NCI-H460 (cell line): ENCODE measurements around the gene C4orf50. TPM values are rescaled to one million over a fixed set of nuclear protein-coding genes. Genes with fewer than 3 reads are reported as not detected.
A peak's percentile ranks its signal among the peaks of the same experiment; 100 is the strongest.

Experiments
- DNase-seq: peaks from one replicate; pipeline ENCODE4 v3.0.0-alpha.2; 2016; ENCODE audit warnings: low read depth; ENCODE audit errors: extremely low read depth
- total RNA-seq: library from RNA; depleted of rRNA; stranded (reverse); fragments of >200 nt; shearing (Covaris generic); gene quantifications from 2 replicates; pipeline ENCODE4 v1.2.3, GENCODE V29; 2014

Gene C4orf50
- total RNA-seq, 1 experiment from 2014 or later = not detected

DNA sequence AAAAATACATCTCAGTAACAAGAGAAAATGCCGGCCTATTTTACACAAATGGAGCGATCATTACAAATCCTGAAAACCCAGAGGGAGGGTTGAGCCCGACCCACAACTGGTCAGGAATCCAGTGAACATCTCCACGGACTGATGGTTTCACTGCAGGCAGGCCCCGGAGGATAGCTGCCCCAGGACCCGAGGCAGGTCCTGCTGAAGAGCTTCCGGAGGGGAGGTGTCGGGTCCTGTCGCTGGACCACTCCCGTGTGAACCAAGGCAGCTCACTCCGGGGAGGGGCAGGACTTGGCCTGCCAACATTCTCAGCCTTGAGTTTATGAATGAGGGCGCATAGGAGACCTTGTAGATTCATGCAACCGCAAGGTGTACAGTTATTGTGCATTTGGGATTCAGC is 120.6 kb downstream of the C4orf50 start:
- DNase-seq = no peak

DNA sequence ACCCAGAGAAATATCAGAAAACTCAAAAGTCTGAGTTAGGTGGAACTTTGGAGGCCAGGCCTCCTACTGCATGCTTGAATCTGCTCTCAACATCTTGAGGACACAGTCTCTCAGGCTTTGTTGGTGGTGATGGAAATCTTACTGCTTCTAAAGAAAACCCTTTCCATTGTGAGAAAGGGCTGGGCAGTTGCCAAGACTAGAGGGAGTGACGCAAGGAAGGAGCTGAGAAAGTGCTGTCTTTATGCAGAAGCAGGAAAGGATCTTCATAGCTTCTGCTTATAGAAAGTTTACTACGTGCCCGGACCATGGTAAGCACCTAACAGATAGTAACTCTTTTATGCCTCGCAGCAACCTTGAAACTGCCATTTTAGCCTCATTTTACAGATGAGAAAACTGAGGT is 122.9 kb downstream of the C4orf50 start:
- no peak for DNase-seq

DNA sequence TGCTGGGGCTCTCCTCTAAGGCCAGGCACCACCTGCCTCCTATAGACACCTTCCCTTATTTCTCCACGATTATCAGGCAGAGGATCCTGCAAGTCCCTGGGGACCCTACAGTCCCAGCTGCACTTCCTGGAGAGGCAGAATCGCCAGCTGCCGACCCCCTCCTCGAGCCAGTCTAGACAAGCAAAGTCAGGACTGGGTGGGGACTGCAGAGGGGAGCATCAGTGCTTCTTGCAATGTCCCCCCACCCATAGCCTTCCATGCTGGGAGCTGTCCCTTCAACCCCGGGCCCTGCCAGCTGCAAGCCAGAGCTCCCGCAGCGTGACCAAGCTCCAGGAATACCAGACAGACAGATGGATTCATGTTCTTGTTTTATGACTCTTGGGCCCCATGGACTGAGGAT is 124.0 kb downstream of the C4orf50 start:
- DNase-seq = no peak

DNA sequence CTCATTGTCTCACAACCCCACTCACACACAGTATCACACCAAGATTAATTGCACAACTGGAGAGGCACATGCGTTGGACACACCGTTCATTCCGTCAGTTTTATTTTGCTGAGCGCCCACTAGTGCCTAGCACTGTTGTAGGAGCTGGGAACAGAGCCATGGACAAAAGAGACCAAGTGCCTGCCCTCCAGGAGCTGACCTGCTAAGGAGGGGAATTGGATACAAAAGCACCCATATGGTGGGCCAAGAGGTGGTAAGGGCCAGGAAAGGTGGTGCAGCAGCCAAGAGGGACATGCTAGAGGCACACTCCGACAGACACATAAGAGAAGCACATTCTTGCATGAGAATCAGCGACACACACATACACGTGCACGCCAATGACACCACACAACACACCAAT is 124.6 kb downstream of the C4orf50 start:
- DNase-seq = no peak

DNA sequence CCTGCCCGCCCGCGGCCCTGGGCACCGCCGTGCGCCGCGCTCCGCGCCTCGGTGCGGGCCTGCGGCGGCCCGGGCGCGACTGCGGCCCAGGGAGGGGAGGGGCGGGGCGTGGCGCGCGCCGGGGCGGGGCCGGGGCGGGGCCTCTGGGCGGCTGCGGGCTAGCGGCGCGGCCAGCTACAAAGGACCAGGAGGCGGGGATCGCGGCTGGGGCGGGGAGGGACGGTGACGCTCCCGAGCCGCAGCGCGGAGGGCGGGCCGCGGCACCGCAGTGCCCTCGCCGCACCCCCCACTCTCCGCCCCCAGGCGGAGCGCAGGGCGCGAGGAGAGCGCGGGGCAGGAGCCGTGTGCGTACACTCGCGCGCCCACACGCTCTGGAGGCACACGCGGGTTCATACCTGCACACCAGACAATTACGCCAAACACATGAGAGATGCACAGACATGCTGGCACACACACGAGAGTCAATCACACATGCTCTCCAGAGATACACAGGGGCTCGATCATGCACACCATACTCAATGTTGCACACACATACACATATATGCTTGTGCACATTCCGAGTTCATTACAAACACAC is 125.1 kb downstream of the C4orf50 start, which contains the start of gene CRMP1:
Gene CRMP1 (minus strand): TSS at position 83 of the 577 bp plus-strand sequence. CDS start 117 bp downstream, outside the sequence.
- DNase-seq = peak; percentile 26

DNA sequence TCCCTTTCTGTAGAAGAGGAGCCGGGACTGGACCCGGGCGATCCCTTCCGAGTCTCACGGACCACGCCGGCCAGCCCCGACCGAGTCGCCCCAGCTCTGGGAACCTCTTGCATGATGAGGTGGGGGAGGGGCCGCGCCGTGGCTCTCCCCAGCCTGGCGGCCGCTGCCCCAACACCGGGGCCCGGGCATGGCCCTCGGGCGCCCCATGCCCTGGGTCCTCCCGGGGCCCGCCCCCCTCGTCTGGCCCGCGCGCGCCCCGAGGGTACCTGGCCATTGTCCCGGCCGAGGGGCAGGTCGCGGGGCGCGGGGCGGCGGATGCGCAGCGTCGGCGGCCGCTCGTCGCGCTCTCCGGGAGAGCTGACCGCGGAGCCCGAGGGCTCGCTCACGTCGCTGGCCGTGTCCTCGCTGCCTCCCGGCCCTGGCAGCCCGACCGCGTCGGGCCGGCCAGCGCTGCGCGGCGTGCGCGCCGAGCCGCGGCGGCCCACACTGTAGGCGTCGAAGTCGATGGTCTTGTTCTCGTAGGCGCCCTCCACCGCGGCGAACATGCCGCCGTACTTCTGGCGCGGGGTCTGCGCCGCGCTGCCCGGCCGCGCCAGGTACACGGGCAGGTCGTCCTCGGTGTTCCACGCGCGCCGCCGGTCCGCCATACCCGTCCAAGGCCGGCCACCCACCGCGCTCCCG is 125.8 kb downstream of the C4orf50 start:
- no peak for DNase-seq

DNA sequence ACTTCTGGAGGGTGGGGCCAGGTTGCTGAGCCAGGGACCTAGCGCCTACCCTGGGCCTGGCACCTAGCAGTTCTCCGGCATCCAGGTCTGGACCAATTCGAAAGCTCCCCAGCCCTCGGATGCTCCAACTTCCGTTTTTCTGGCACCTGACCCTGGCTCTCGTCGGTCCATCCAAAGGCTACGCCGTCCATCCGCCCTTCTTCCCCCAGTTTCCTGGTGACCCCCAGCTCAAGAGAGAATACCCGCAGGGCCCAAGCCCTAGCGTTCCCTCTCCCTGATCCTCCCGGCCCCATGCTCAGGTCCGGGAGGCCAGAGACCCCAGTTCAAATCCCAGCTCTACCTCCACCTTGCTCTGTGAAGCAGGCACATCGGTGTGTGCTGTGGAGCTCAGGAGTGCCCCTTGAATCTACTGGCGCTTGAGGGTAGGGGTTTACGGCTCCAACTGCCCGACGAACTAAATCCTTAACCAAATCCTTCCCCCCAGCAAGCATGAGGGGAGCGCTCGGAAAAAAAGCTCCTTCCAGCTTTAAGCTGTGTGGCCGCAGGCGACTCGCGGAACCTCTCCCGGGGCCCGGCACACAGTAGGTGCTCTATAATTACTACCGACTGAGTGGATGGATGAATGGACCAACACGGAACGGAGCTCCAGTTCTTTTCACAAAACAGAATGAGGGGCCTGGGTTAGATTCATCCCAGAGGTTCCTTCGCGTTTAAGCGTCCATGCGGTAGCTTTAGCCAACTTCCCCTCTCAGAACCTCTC is 126.5 kb downstream of the C4orf50 start:
- no peak for DNase-seq

DNA sequence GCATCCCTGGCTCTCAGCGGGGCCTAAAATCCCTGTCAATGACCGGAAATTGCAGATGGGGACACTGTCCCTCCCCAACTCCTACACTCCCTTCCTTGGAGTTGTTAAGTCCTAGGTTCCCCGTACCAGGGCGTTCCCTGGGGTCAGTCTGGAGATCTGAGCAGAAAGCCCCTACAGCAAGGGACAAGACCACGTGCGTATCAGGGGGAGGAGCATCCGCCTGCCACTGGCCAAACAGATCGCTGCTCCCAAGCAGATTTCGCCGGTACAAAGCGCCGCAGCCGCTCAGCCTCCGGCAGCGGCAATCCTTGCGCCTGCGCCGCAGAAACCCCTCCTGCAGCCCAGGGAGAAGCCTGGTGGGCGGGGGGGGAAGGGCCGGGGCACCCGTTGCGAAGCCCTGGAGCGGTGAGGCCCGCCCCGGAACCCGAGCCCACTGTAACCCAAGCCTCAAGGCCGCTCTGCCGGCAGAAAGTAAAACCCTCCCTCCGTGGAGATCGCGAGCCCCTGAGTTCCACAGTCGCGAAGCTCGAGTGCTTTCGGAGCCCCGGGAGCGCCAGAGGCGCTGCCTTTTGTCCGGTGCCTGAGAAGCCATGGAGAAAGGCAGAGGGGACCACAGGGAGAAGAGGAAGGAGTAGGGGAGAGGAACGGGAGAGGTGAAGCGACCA is 128.0 kb downstream of the C4orf50 start:
- no peak for DNase-seq

DNA sequence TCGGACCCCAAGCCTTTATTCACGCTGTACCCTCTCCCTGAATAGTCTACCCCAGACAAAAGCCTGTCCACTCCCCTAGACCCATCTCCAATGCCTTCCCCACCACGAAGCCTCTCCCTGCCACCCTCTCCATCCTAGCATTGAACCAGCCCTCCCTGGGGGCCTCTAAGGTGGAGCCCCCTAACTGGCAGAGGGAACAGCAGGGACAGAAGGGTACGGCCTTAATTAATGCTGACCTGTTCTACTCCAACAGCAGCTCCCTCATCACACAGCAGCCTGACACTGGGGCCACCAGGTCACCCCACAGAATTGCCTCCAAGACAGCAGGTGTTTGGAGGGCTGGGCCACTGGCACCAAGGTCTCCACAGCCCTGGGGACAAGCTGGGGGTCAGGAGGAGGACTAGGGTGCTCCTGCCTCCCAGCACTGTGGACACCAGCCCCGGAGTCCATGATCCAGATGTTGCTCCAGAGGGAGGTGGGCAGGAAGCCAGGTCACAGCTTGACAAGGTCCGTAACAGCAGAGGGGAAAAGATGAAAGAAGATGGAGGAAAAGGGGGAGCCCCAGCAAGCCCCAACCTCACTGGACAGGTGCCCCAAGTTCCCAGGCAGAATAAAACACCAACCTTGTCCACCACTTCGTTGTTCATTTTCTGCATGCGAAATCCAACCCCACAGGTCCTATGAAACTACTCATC is 129.1 kb downstream of the C4orf50 start:
- no peak for DNase-seq

DNA sequence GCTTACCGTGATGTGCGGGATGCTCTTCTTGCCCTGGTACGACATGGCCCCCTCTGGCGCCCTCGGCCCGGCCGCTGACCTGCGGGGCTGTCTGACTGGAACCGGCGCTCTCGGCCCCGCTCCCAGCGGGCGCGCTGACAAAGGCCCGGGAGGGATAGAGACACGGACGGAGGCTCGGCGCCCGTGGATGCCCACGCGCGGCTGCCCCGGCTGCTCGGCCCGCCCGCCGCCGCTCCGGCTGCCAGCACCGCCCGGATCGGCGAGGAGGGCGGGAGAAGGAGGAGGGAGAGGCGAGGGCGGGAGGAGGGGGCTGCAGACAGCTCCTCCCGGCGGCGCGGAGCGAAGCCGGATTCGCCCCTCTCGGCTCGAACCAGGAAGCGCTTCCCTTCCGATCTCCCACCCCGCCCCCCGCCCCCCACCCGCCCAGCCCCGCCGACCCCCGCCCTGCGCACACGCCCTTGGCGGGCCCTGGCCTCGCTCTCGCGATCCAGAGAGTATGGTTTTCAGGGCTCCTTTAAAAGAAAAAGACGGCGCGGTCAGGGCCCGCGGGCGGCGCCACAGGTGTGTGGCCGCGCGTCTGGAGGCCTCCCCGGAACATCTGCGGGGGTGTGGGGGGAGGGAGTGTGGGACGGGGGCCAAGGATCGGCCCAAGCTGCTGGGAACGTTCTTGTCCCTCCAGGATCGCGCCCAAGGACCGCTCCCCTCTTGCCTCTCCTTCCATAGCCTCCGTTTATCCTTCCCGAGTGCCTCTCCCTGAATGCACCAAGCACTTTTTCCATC is 129.8 kb downstream of the C4orf50 start:
- DNase-seq = no peak

DNA sequence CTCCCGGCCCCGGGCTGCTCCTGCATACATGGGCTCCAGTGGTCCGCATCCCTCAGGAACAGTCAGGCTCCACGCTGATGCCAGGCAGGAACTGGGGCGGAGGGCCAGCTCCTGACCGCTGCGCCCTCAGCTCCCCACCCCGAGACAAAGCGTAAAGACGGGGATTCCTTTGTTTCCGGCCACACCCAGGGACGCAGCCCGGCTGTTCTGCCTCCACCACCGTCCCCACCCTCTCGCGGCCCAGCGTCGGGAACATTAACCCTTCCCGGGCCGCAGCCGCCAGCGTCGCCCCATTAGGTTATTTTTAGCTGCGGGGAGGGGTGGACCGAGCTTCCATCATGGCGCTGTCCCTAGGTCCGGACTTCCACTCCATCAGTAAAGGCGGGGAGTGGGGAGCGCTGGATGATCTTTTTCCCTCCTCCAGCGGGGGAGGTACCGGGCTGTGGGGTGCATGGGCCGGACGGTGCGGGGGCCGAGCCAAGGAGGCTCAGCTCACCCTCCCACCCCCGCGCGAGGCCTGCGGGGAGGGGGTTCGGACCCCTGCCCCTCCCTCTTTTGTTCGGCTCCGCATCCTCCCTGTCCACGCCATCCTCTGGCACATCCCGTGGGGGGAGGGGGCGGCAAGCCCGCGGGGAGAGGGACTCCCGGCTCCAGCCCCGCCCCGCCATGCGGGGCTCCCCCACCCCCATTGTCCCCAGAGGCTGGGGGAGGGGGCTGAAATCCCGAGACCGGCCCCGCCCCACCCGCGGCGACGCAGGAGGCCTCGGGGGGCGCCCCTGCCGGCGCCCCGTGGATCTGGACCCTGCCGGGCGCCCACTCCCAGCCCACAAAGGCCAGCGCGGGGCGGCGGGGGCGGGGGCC is 130.6 kb downstream of the C4orf50 start:
- no peak for DNase-seq

DNA sequence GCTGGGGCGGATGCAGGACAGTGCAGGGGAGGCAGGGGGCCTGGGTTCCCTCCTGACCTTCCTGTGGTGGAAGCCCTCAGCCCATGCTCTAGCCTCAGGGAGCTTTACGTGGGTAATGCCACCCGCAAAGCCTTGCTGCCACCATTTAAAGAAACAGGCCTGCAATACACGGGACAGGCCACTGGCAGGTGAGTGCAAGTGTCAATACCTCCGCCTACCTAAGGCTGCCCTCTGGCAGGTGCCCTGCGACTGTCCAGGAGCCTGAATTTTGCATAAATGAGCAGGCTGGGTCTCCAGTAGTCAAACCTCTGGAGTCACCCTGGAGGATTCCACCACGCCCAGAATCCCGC is 131.2 kb downstream of the C4orf50 start:
- no peak for DNase-seq

DNA sequence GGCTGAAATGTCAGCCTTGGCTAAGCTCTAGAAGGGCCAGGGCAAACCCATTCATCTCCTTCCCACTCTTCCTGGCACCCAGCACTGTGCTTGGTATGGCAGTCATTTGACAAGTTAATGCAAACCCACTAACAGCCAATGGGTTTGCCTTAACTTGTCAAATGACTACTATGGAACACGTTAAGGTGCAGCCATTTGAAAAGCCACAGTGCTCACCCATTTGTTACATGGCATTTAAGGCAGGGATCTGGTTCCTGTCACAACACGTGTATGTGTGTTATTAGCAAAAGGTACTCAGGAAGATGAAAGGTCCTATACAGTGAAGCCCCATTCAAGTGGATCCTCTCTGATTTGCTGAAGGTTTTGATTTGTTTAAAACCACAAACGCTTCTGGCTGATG is 132.5 kb downstream of the C4orf50 start:
- DNase-seq = no peak

DNA sequence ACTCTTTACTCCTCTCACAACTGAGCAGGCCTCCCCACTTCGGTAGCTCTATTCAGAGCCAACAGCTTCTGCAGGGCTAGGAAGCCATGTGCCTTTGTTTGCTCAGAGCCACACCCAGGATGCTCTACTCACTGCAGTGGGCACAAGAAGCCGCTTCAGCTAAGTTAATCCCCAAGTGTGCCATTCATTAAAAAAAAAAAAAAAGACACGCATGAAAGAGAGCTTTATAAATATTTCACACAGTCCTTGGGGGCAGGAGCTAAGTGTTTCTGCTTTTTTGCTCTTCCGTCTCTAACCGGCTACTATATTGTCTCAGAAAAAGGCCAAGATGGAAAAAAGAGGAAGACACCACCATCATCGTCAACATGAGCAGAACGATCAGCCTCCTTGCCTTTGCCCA is 133.4 kb downstream of the C4orf50 start:
- DNase-seq = no peak

DNA sequence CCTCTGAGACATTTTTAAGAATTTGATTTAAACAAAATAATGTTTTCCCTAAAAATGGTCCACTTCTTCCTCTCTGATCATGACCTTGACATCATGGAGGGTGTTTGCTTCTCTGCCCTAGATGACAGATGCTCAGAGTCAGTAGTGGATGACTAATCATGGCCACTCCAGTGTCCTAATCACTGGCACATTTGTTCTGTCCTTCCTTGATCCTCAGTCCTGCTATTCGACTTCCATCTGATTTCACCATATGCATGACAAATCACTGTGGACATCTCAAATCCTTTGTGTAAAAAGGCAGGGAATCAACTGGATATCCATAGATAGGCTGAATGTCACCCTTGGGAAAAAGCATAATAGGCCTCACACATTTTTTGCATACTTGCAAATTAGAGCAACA is 134.3 kb downstream of the C4orf50 start:
- no peak for DNase-seq

DNA sequence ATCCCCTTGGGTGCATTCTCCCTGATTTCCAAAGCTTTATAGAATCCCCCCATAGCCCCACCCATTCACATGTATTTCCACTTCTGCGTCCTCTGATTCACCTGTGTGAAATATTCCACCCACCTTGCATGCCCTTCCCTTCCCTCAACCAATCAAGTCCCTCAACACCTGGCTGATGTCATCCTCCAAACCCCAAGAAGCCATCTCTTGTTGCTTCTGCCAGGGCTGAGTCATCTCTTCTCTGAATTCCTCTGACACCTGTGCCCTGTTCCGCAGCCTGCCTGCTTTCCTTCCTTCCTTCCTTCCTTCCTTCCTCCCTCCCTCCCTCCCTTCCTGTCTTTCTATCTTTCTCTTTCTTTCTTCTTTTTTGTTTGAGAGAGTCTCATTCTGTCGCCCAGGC is 135.3 kb downstream of the C4orf50 start:
- DNase-seq = no peak

DNA sequence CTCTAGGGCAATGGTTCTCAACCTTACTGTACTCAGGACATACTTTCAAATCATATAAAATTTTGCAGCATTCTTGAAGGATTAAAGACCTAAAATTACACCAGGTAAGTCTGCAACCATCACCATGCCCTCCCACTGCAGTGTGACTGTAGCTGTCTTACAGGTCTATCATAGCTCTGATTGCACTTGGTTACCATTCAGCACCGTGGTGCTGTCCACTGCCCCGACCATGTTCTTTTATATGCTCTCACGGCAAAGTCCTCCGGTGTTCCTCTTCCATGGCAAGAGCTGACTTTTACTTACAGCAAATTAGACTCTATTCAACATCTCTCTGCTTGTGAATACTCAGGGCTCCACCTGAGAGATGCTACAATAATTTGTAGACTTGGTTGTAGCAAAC is 136.9 kb downstream of the C4orf50 start:
- DNase-seq = no peak

DNA sequence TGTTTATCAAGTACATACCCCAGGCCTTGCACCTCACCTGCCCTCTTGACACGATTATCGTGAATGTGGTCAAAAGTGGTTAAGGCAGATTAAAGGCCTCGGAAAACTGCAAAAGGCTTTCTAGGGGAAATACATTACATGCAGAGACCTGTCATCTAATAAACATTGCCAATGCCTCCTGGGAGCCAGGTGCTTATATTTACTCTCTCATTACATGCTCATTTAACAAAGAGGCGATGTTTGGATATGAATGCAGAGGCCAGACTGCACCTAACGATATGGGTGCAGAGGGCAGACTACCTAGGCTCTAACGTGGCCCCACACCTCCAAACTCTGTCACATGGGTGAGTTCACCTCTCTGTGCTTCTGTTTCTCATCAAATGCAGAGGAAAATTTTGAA is 139.9 kb downstream of the C4orf50 start:
- DNase-seq = no peak

DNA sequence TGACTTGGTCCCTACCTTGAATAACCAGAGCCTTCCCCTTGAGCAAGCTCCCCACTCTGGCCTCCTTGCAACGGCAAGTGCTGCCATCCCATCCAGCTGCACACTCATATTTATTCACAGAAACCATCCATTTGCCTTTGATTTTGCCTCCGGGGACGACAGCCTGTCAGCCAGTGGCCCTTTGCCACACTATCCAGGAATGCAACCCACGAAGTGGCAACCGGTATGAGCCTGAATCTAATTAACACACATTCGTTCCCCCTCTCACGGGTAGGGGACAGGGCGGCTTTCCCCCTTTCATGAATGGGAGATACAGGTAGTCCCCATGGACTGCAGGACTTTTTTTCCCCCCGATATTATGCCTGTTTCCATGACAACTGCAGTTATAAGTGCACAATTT is 140.8 kb downstream of the C4orf50 start:
- no peak for DNase-seq
